NCI-H226 (cell line): ENCODE results near the gene DCAF7.

Experiments used
- DNase-seq: peaks from one replicate; pipeline ENCODE4 v3.0.0-alpha.2; 2015

Gene DCAF7

GRCh38 chr17:63634163-63634562 lies 83.9 kb downstream of the DCAF7 start:
- no peak for DNase-seq

- DNase-seq, result no peak
These were observed 84.5 kb downstream of the DCAF7 start for GRCh38 chr17:63634816-63635215.

- DNase-seq, result no peak
These were observed 85.0 kb downstream of the DCAF7 start for GRCh38 chr17:63635290-63635689.

- DNase-seq, result no peak
These were observed 85.5 kb downstream of the DCAF7 start for GRCh38 chr17:63635787-63636186.

GRCh38 chr17:63639125-63639524 lies 88.8 kb downstream of the DCAF7 start:
- no peak for DNase-seq

- no peak for DNase-seq
These were observed 89.8 kb downstream of the DCAF7 start for GRCh38 chr17:63640038-63640437.

- no peak for DNase-seq
These were observed 91.6 kb downstream of the DCAF7 start for GRCh38 chr17:63641692-63642448.
